SW480 (cell line): Measurements from ENCODE around the gene RASSF3.
A peak's percentile ranks its signal among the peaks of the same experiment; 100 is the strongest.
"Not testable (repeated sequence)": the region's sequence is repeated elsewhere in the genome, so short reads cannot be mapped to it uniquely, and the experiment has no call there.

Experiments
- DNase-seq: peaks from one replicate; pipeline ENCODE4 v3.0.0-alpha.2; 2016; ENCODE audit warnings: low spot score

Gene RASSF3

GRCh38 chr12:64610079-64610659 lies at the start of gene RASSF3:
RASSF3 (plus strand) TSS chr12:64610495; CDS start chr12:64610633, 138 bp downstream.
- peak; percentile 53 for DNase-seq

GRCh38 chr12:64561302-64562136 lies 48.8 kb upstream of the RASSF3 start:
- no peak for DNase-seq

- DNase-seq, result no peak
Observed at GRCh38 chr12:64566122-64566521, 44.2 kb upstream of the RASSF3 start.

- DNase-seq, result no peak
Observed at GRCh38 chr12:64566831-64567517, 43.3 kb upstream of the RASSF3 start.

GRCh38 chr12:64567570-64567969 lies 42.7 kb upstream of the RASSF3 start:
- no peak for DNase-seq

- no peak for DNase-seq
Observed at GRCh38 chr12:64568298-64568697, 42.0 kb upstream of the RASSF3 start.

- DNase-seq, result no peak
Observed at GRCh38 chr12:64569923-64570691, 40.2 kb upstream of the RASSF3 start.

GRCh38 chr12:64571411-64571810 lies 38.9 kb upstream of the RASSF3 start:
- no peak for DNase-seq

- no peak for DNase-seq
Observed at GRCh38 chr12:64572241-64572640, 38.1 kb upstream of the RASSF3 start.

- no peak for DNase-seq
Observed at GRCh38 chr12:64574837-64575236, 35.5 kb upstream of the RASSF3 start.

GRCh38 chr12:64577046-64577445 lies 33.2 kb upstream of the RASSF3 start:
- DNase-seq, result no peak

- DNase-seq, result no peak
Observed at GRCh38 chr12:64578566-64578965, 31.7 kb upstream of the RASSF3 start.

GRCh38 chr12:64580681-64581080 lies 29.6 kb upstream of the RASSF3 start:
- no peak for DNase-seq

GRCh38 chr12:64582114-64582513 lies 28.2 kb upstream of the RASSF3 start:
- no peak for DNase-seq

GRCh38 chr12:64582862-64583261 lies 27.4 kb upstream of the RASSF3 start:
- no peak for DNase-seq

GRCh38 chr12:64583395-64583770 lies 26.9 kb upstream of the RASSF3 start:
- DNase-seq, result not testable (repeated sequence)

- DNase-seq, result no peak
Observed at GRCh38 chr12:64583771-64584421, 26.4 kb upstream of the RASSF3 start.

GRCh38 chr12:64585104-64585503 lies 25.2 kb upstream of the RASSF3 start:
- DNase-seq, result no peak

GRCh38 chr12:64587447-64587846 lies 22.8 kb upstream of the RASSF3 start:
- peak; percentile 29 for DNase-seq

- no peak for DNase-seq
Observed at GRCh38 chr12:64590183-64590582, 20.1 kb upstream of the RASSF3 start.

GRCh38 chr12:64595863-64596793 lies 14.2 kb upstream of the RASSF3 start:
- DNase-seq, result no peak
